Osteoblast (primary cell): Measurements from ENCODE around the gene SUSD5. TPM values are rescaled to one million over a fixed set of nuclear protein-coding genes. Genes with fewer than 3 reads are reported as not detected.

ENCODE experiments used
- DNase-seq: peaks from one replicate; pipeline ENCODE4 v3.0.0; 2011; ENCODE audit warnings: low spot score, mixed read lengths; ENCODE audit not compliant: insufficient read length; ENCODE audit errors: missing footprints
- H2AFZ ChIP-seq: 2 replicates; pipeline ENCODE4 v1.6.0; 2011; ENCODE audit warnings: mild to moderate bottlenecking, low read length
- H3K27ac ChIP-seq: 2 replicates; pipeline ENCODE4 v1.5.1; 2011; ENCODE audit warnings: mild to moderate bottlenecking, low read depth, low read length, moderate library complexity
- H3K27me3 ChIP-seq: 2 replicates; pipeline ENCODE4 v1.6.0; 2012; ENCODE audit warnings: mild to moderate bottlenecking, control low read depth, inconsistent platforms, low read length, moderate library complexity; ENCODE audit not compliant: insufficient read depth
- H3K36me3 ChIP-seq: 2 replicates; pipeline ENCODE4 v1.5.1; 2011; ENCODE audit warnings: mild to moderate bottlenecking, low read length, control low read depth, moderate library complexity; ENCODE audit not compliant: insufficient read depth
- H3K4me1 ChIP-seq: 2 replicates; pipeline ENCODE4 v1.5.1; 2011; ENCODE audit warnings: mild to moderate bottlenecking, low read length, control low read depth, moderate library complexity; ENCODE audit not compliant: insufficient read depth
- H3K4me2 ChIP-seq: 2 replicates; pipeline ENCODE4 v1.6.0; 2011; ENCODE audit warnings: mild to moderate bottlenecking, low read length; ENCODE audit not compliant: insufficient read depth
- H3K4me3 ChIP-seq: fragments of 200-600 bp; sonication (generic); 3 replicates; pipeline ENCODE4 v1.5.1; 2012; ENCODE audit warnings: mild to moderate bottlenecking, low read length, inconsistent platforms; ENCODE audit not compliant: insufficient read depth
- H3K79me2 ChIP-seq: 2 replicates; pipeline ENCODE4 v1.6.0; 2012; ENCODE audit warnings: mild to moderate bottlenecking, low read length, control low read depth, inconsistent platforms; ENCODE audit not compliant: insufficient read depth
- H3K9me3 ChIP-seq: 2 replicates; pipeline ENCODE4 v1.5.1; 2011; ENCODE audit warnings: low read depth, low read length, control low read depth
- H4K20me1 ChIP-seq: 2 replicates; pipeline ENCODE4 v1.6.0; 2012; ENCODE audit warnings: mild to moderate bottlenecking, low read length, control low read depth; ENCODE audit not compliant: insufficient read depth
- CTCF ChIP-seq: IDR thresholded peaks from 2 replicates; pipeline ENCODE4 v1.5.1; 2011; ENCODE audit warnings: mild to moderate bottlenecking, low read depth, low read length, moderate library complexity; ENCODE audit errors: extremely low read depth
- total RNA-seq: library from RNA; depleted of rRNA; stranded (reverse); fragments of >200 nt; gene quantifications from 2 replicates; pipeline ENCODE4 v1.2.3, GENCODE V29; 2012

SUSD5 gene
- total RNA-seq, 1 donor = 10.9 TPM

GRCh38 chr3:33202711-33203457 is 15.7 kb downstream of the SUSD5 start:
- Histone ChIP-seq H3K79me2 (no peaks in the 10 kb centered on the region), H3K27ac (peak overlapping the region; percentile 39), H3K4me1 (peaks cover 10% of the 10 kb centered on the region), H4K20me1 (no peaks in the 10 kb centered on the region), H3K27me3 (no peaks in the 10 kb centered on the region), H3K36me3 (no peaks in the 10 kb centered on the region), H3K4me3 (no peak overlapping the region), H3K4me2 (peak overlapping the region; percentile 14), H2AFZ (peak overlapping the region; percentile 85), H3K9me3 (no peaks in the 10 kb centered on the region)
- no peak for TF ChIP-seq CTCF
- peak; percentile 75 for DNase-seq

DNA sequence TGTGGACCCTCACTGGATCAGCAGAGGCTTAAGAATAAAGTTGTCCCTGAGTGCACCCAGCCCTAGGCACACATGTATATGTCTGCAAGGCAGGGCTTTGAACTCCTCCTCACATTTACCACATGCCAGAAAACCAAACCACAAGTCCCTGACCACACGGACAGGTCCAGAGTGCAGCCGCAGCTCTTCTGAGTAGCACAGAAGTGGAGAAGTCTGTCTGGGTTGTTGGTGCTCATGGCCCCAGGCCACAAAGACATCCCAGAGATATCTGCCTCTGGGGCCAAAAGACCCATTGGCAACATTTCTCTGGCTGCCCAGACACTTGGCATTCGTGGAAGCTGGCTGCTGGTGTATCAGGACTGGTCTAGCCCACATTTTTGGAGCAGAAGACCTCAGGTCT is 17.4 kb downstream of the SUSD5 start:
- H3K36me3 ChIP-seq = no peaks in the 10 kb centered on the region
- H3K4me2 ChIP-seq = no peak overlapping the region
- no peak overlapping the region for H3K27ac ChIP-seq
- no peaks in the 10 kb centered on the region for H3K79me2 ChIP-seq
- H4K20me1 ChIP-seq = no peaks in the 10 kb centered on the region
- H3K27me3 ChIP-seq = no peaks in the 10 kb centered on the region
- no peaks in the 10 kb centered on the region for H3K9me3 ChIP-seq
- no peak overlapping the region for H2AFZ ChIP-seq
- TF ChIP-seq CTCF = no peak
- DNase-seq = no peak
- no peak overlapping the region for H3K4me3 ChIP-seq
- H3K4me1 ChIP-seq = peaks cover 10% of the 10 kb centered on the region

GRCh38 chr3:33196538-33196937 is 22.1 kb downstream of the SUSD5 start:
- H3K27ac ChIP-seq = no peak overlapping the region
- no peaks in the 10 kb centered on the region for H3K9me3 ChIP-seq
- no peak overlapping the region for H3K4me3 ChIP-seq
- no peak overlapping the region for H3K4me2 ChIP-seq
- H3K36me3 ChIP-seq = no peaks in the 10 kb centered on the region
- H3K27me3 ChIP-seq = no peaks in the 10 kb centered on the region
- no peak overlapping the region for H2AFZ ChIP-seq
- no peaks in the 10 kb centered on the region for H3K4me1 ChIP-seq
- no peaks in the 10 kb centered on the region for H4K20me1 ChIP-seq
- H3K79me2 ChIP-seq = no peaks in the 10 kb centered on the region
- TF ChIP-seq CTCF = no peak
- DNase-seq = no peak

GRCh38 chr3:33194303-33194702 is 24.3 kb downstream of the SUSD5 start:
- H3K9me3 ChIP-seq = no peaks in the 10 kb centered on the region
- no peaks in the 10 kb centered on the region for H3K36me3 ChIP-seq
- no peak overlapping the region for H3K4me3 ChIP-seq
- H4K20me1 ChIP-seq = no peaks in the 10 kb centered on the region
- H3K27me3 ChIP-seq = no peaks in the 10 kb centered on the region
- no peak for DNase-seq
- H3K27ac ChIP-seq = no peak overlapping the region
- no peaks in the 10 kb centered on the region for H3K79me2 ChIP-seq
- no peak overlapping the region for H3K4me2 ChIP-seq
- no peak for TF ChIP-seq CTCF
- no peaks in the 10 kb centered on the region for H3K4me1 ChIP-seq
- no peak overlapping the region for H2AFZ ChIP-seq
